Activated T-helper 1 cell treated with anti-CD3 and anti-CD28 coated beads, Interleukin-12 subunit alpha, Interleukin-12 subunit beta, Interleukin-2, Interleukin-4 antibody, amounts not matched to agents 30 ng/mL and 10 ng/mL and 1 ng/mL, durations not matched to agents 14 hours and 24 hours and 36 hours (primary cell): ENCODE data around the gene KRT17. TPM values are rescaled to one million over a fixed set of nuclear protein-coding genes. Genes with fewer than 3 reads are reported as not detected.
"Not testable (repeated sequence)": the region's sequence is repeated elsewhere in the genome, so short reads cannot be mapped to it uniquely, and the experiment has no call there.

Experiments
- DNase-seq: peaks from one replicate; pipeline ENCODE4 v3.0.0; 2021; ENCODE audit warnings: low spot score
- H3K27ac Mint-ChIP-seq: one replicate; pipeline ENCODE4 v1.8.0; 2021; ENCODE audit warnings: mild to moderate bottlenecking, mixed read lengths
- H3K27me3 Mint-ChIP-seq: one replicate; pipeline ENCODE4 v1.8.0; 2022; ENCODE audit warnings: mild to moderate bottlenecking, moderate library complexity, mixed read lengths; ENCODE audit not compliant: insufficient read depth
- H3K36me3 Mint-ChIP-seq: one replicate; pipeline ENCODE4 v1.8.0; 2021; ENCODE audit warnings: low read depth, mixed read lengths
- H3K4me1 Mint-ChIP-seq: one replicate; pipeline ENCODE4 v1.8.0; 2021; ENCODE audit warnings: low read depth, mixed read lengths
- H3K4me3 Mint-ChIP-seq: one replicate; pipeline ENCODE4 v1.8.0; 2021; ENCODE audit warnings: mild to moderate bottlenecking, moderate library complexity, mixed read lengths
- H3K9me3 Mint-ChIP-seq: one replicate; pipeline ENCODE4 v1.8.0; 2021; ENCODE audit warnings: mixed read lengths
- intact Hi-C: fragments of 100-400 bp; cut with micrococcal nuclease; formaldehyde crosslinking; loops from one replicate; pipeline ENCODE4 v1.15.1; 2024
- total RNA-seq: library from RNA; stranded (reverse); gene quantifications from 2 replicates; pipeline ENCODE4 v1.2.3, GENCODE V29; 2022

The KRT17 gene
- total RNA-seq, 1 donor from 2014 or later: not detected

- Mint-ChIP-seq H3K27me3 (peaks cover 20% of the 10 kb centered on the region), H3K36me3 (no peaks in the 10 kb centered on the region), H3K27ac (no peak overlapping the region), H3K4me3 (no peak overlapping the region), H3K9me3 (no peaks in the 10 kb centered on the region), H3K4me1 (no peaks in the 10 kb centered on the region)
- DNase-seq: no peak
- intact Hi-C loops: no loop called here
Measured at GRCh38 chr17:41583137-41584127, 40.9 kb downstream of the KRT17 start.

DNA sequence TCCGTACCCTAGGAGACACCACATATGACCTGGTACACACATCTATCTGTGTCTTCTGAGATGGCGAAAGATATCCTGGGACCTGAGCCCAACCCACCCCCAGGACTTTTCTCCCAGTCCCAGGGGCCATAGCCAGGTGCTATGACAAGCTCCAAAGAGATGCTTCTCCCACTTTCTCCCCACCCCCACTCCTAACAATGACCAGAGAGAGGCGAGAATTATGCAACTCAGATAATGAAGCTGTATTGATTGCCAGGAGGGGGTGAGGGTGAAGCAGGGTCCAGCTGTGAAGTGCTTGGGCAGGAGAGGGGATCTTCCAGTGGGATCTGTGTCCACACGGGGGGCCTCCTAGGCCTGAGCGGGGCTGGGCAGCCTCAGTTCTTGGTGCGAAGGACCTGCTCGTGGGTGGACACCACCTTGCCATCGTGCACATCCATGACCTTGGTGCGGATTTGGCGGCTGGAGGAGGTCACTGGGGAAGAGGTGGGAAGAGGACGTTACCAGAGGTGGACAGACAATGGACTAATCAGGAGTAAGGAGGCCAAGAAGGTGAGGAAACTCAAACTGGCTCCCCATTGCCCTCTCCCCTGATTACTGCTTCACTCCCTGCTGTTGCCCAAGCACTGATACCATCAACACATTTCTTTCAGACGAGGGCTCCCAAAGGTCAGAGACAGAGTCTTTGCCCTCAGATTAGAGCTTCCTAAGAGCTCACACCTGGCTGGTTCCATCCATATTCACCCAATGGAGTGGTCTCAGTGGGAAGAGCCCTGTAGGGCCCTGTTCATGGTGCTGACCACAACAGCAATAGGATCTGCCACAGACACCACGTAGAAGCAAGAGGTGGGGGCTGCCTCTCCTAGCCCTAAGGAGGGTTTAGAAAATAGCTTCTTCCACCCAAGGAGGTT is 42.1 kb downstream of the KRT17 start:
- H3K36me3 Mint-ChIP-seq, H3K4me3 Mint-ChIP-seq, H3K9me3 Mint-ChIP-seq, H3K27ac Mint-ChIP-seq, DNase-seq, intact Hi-C loops, H3K4me1 Mint-ChIP-seq: not testable (repeated sequence)
- H3K27me3 Mint-ChIP-seq: peaks cover 25% of the 10 kb centered on the region

GRCh38 chr17:41581366-41582060 is 42.9 kb downstream of the KRT17 start:
- intact Hi-C loops: no loop called here
- DNase-seq: no peak
- H3K27me3 Mint-ChIP-seq: peaks cover 23% of the 10 kb centered on the region
- no peak overlapping the region for H3K27ac Mint-ChIP-seq
- H3K4me1 Mint-ChIP-seq: no peaks in the 10 kb centered on the region
- H3K36me3 Mint-ChIP-seq: no peaks in the 10 kb centered on the region
- no peaks in the 10 kb centered on the region for H3K9me3 Mint-ChIP-seq
- H3K4me3 Mint-ChIP-seq: no peak overlapping the region

DNA sequence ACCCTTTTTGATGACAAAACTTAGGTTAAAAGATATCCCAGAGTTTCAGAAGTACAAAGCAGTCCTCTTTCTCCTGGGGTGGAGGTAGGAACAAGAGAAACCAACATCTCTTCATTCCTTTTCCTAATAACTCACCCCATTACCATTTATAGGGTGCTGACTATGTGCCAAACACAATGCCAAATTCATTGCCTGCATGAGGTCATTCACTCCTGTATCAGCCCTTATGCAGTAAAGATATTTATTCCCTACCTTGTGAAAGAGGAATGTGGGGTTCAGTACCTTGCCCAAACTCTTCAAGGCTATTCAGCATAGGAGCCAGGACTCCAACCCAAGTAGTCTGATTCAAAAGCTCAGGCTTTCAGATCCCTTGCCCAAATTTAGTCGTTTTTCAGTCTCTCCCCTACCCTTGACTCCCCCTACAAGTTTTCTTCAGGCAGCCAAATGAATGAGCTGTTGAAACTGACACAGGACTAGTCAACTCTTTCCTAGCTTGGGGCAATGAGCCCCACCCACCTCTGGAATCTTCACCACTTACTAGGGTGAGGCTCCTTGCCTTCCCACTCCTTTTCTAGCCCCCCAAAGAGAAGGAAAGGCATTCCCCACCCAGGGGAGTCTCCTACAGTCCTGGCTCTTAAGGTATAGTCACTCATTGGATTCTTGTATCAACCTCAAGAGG is 43.5 kb downstream of the KRT17 start:
- no peak overlapping the region for H3K27ac Mint-ChIP-seq

GRCh38 chr17:41580244-41580575 is 44.2 kb downstream of the KRT17 start:
- no peak overlapping the region for H3K27ac Mint-ChIP-seq
- H3K4me1 Mint-ChIP-seq: no peaks in the 10 kb centered on the region
- DNase-seq: no peak
- intact Hi-C loops: no loop called here
- peaks cover 23% of the 10 kb centered on the region for H3K27me3 Mint-ChIP-seq
- no peak overlapping the region for H3K4me3 Mint-ChIP-seq
- H3K9me3 Mint-ChIP-seq: no peaks in the 10 kb centered on the region
- no peaks in the 10 kb centered on the region for H3K36me3 Mint-ChIP-seq

More for the DNA sequence above, 43.5 kb downstream of the KRT17 start:
- Mint-ChIP-seq H3K36me3 (no peaks in the 10 kb centered on the region), H3K4me3 (no peak overlapping the region), H3K4me1 (no peaks in the 10 kb centered on the region), H3K9me3 (no peaks in the 10 kb centered on the region), H3K27me3 (peaks cover 23% of the 10 kb centered on the region)
- DNase-seq: no peak
- intact Hi-C loops: no loop called here

DNA sequence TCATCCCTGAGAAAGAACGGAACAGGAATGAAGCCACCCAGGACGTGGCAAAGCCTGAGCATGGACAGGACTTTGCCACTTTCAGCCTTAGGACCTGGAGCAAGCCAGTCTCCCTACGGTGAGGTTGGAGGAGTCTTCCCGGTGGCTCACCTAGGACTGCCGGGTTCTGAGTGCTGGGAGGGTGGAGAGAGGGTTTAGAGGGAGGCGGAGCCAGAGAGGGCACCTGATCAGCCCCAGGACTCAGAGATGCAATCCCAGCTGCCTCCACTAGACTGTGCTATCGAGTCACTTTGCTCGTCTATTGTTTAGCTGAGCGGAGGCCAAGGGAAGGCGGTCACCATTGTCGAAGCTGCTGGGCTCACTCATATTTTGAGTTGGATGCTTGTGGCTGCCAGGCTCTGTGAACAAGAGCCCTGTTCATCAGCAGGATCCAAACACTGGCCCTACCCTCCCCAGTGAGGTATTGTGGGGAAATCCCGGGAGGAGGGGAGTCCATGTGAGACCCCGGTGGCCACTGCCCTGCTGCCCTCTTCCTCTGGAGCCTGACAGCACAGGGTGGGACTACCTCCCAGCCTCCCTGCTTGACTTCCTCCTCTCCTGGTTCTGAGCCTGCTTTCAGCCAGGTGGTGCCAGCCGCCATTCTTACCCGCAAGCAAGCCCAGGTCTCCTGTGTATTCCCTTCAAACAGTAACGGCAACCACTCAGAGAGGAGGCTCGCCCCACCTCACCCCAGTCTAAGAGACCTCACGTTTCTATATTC is 44.7 kb downstream of the KRT17 start:
- H3K9me3 Mint-ChIP-seq: no peaks in the 10 kb centered on the region
- H3K27ac Mint-ChIP-seq: no peak overlapping the region

DNA sequence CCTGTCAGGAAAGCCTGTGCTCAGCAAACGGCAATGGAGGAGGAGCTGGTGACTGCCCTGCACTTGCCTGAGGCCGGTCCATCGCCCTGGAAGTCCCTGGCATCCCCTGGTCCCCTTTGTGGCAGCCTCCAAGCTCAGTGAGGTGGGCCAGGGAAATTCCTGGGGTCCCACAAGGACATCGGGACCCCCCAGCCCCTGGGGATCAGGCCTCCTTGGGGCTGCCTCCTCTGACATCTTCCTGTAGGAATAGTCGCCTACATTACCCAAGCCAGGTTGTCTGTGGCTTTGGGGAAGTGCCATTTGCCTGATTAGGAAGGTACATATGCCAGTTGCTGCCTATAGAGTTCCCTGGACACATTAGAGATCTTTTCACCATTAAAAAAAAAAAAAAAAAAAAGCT is 45.4 kb downstream of the KRT17 start:
- Mint-ChIP-seq H3K4me3 (no peak overlapping the region), H3K27me3 (peaks cover 23% of the 10 kb centered on the region), H3K9me3 (no peaks in the 10 kb centered on the region), H3K4me1 (no peaks in the 10 kb centered on the region), H3K36me3 (no peaks in the 10 kb centered on the region), H3K27ac (no peak overlapping the region)
- intact Hi-C loops: loop anchor here (1.0 kb wide), 3 partner anchors 30 to 83 kb away; no protein-coding TSS in a partner anchor
- DNase-seq: no peak

More for the DNA sequence above, 44.7 kb downstream of the KRT17 start:
- peak; percentile 62 for DNase-seq
- intact Hi-C loops: loop anchor here (1.0 kb wide), 3 partner anchors 30 to 83 kb away; no protein-coding TSS in a partner anchor
- H3K36me3 Mint-ChIP-seq: no peaks in the 10 kb centered on the region
- peaks cover 23% of the 10 kb centered on the region for H3K27me3 Mint-ChIP-seq
- H3K4me1 Mint-ChIP-seq: no peaks in the 10 kb centered on the region
- H3K4me3 Mint-ChIP-seq: no peak overlapping the region

- intact Hi-C loops: no loop called here
Measured at GRCh38 chr17:41578538-41578937, 45.8 kb downstream of the KRT17 start.

DNA sequence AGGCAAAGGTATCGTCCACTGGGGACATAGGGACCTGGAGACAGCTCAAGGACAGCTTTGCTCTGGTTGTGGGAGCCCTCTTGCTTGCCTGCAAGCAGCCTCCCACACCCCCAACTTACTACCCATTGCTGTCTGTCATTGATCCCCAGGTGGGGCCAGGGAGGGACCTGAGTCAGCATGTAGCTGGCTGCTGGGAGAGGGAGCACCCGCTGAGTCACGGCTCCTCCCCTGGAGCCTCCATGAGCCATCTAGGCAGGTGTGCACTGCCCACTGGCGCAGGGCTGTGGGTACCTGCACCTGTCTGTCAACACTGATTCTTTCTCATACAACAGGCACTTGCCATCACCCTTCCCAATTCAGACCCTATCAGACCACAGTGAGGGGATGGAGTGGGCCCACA is 47.6 kb downstream of the KRT17 start:
- H3K27ac Mint-ChIP-seq, H3K36me3 Mint-ChIP-seq, DNase-seq, H3K9me3 Mint-ChIP-seq, intact Hi-C loops, H3K4me3 Mint-ChIP-seq, H3K4me1 Mint-ChIP-seq: not testable (repeated sequence)
- peaks cover 26% of the 10 kb centered on the region for H3K27me3 Mint-ChIP-seq

More at GRCh38 chr17:41578538-41578937, 45.8 kb downstream of the KRT17 start:
- Mint-ChIP-seq H3K4me3 (no peak overlapping the region), H3K4me1 (no peaks in the 10 kb centered on the region), H3K27ac (no peak overlapping the region), H3K36me3 (no peaks in the 10 kb centered on the region), H3K27me3 (peaks cover 24% of the 10 kb centered on the region), H3K9me3 (no peaks in the 10 kb centered on the region)
- no peak for DNase-seq

GRCh38 chr17:41575336-41575735 is 49.0 kb downstream of the KRT17 start:
- intact Hi-C loops: no loop called here
- no peak overlapping the region for H3K4me3 Mint-ChIP-seq
- no peaks in the 10 kb centered on the region for H3K36me3 Mint-ChIP-seq
- H3K27me3 Mint-ChIP-seq: peaks cover 27% of the 10 kb centered on the region
- H3K27ac Mint-ChIP-seq: no peak overlapping the region
- no peaks in the 10 kb centered on the region for H3K4me1 Mint-ChIP-seq
- no peak for DNase-seq
- H3K9me3 Mint-ChIP-seq: no peaks in the 10 kb centered on the region

DNA sequence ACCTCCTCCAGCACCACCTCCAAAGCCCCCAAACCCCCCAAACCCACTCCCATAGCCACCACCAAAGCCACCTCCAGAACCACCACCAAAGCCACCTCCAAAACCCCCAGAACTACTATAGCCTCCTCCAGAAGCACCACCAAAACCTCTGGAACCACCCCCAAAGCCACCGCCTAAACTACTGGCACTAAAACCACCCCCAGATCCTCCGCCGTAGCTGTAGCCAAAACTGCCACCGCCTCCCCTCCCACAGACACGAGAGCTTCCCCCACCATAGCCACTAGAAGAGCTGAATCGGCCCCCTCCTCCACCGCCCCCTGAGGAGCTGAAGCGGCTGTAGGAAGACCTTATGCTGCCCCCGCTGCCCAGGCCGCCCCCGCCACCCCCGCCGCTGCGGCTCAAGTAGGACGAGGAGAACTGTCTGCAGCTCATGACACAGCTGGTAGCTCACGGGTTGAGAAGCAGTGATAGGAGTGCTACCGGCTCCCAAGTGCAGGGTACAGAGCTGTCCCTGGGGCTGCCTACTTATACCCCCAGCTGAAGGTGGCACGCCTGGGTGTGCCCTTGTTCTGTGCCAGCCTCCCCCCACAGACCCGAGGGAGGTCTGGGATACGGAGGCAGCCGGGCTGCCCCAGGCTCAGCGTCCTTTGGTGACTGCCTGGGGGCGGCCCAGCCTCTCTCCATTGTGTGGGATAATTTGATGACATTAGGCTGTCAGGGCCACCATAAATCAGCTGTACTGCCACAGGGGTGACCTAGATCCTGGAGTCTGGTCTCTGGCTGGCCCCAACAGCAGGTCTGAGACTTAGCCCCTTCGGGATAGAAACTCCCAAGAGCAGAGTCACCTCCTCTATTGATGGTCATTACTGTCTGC is 52.6 kb downstream of the KRT17 start, which contains the start of gene KRT9:
Gene KRT9 (minus strand): TSS at position 499 of the 874 bp plus-strand sequence. CDS start 67 bp downstream, at position 432.
- Mint-ChIP-seq H3K4me1 (no peaks in the 10 kb centered on the region), H3K4me3 (no peak within 1 kb of the TSS), H3K27ac (no peak within 1 kb of the TSS), H3K27me3 (peaks cover 16% of the 10 kb centered on the region), H3K36me3 (no peaks in the 10 kb centered on the region), H3K9me3 (peaks cover 8% of the 10 kb centered on the region)
- intact Hi-C loops: no loop called here
- DNase-seq: no peak
